ENCODE measurements around the gene MYO1E. TPM values are rescaled to one million over a fixed set of nuclear protein-coding genes. Genes with fewer than 3 reads are reported as not detected.
"Not testable (repeated sequence)": the region's sequence is repeated elsewhere in the genome, so short reads cannot be mapped to it uniquely, and the experiment has no call there.

MYO1E gene
- polyA plus RNA-seq, 4 donors = 70.3 to 212 (median 156) TPM

- no peak for DNase-seq (ENCODE audit: low read depth in 4 of 4, low spot score in 3 of 4)
Measured at GRCh38 chr15:59174151-59174834, 198.4 kb downstream of the MYO1E start.

DNA sequence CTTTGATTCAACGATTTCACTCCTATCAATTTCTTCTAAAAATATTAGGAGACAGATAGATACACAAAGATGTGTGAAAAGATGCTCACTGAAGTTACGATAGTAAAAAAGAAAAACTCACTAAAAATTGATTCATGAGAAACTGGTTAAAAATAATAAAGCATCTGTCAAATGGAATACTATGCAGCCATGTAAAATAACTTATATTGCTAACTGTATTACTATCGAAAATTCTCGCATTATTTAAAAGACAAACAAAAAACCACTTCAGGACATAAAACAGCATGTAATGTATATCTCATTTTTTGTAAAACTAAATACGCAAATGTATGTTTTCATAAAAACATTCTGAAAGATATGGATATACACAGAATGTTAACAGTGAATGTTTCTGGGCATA, 199.5 kb downstream of the MYO1E start:
- no peak for DNase-seq (ENCODE audit: low read depth in 4 of 4, low spot score in 3 of 4)

- DNase-seq (ENCODE audit: low read depth in 4 of 4, low spot score in 3 of 4) = no peak
Measured at GRCh38 chr15:59172289-59172901, 200.3 kb downstream of the MYO1E start.

DNA sequence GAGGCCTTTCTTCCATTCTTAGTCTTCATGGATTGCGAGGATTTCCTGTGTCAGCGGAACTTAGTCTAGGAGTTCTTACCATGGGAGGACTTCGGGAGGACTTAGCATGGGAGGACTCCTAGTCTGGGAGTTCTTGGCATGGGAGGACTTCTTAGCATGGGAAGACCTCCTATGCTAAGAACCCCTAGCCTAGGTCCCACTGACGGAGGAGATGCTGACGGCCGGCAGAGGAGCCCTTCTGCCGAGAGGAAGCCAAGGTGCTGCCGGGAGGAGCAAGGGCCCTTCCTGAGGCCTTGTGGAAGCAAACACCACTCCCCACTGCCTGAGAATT, 201.6 kb downstream of the MYO1E start:
- no peak for DNase-seq (ENCODE audit: low read depth in 4 of 4, low spot score in 3 of 4)

DNA sequence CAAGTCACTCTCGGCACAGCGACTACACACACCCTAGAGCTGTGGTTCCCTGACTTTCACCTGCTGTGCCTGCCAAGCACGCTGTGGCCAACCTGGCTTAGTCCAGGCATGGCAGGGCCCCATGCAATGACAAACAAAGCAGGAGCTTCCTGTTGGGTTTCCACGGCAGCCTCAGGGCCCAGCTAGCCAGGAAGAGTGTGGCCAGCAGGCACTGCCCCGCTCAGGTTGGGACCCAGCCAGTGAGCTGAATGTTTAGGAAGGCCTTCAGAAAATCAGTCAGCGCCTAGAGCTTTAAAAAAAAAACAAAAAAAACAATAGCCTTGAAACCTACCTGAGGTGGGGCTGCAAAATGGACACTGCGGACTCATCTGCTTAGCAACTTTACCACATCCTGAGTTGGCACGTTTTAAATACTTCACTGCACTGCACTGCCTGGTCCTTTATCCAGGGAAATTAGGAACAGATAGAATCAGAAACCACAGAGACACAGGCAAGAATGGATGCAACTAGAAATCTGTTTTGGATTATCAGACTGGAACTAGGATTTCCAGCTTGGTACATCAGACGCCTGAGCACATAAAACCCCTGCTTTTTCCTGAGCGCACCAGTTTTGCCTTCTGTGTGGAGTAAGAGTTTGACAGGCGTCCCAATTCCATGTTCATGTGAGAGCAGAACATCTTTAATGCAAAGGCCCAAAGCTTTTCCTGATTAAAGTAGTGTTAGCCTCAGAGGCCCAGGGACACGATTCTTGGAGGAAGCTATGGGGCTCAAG, 202.2 kb downstream of the MYO1E start:
- DNase-seq (ENCODE audit: low read depth in 4 of 4, low spot score in 3 of 4) = no peak

GRCh38 chr15:59169251-59169708, 203.4 kb downstream of the MYO1E start:
- no peak for DNase-seq (ENCODE audit: low read depth in 4 of 4, low spot score in 3 of 4)

GRCh38 chr15:59168536-59168935, 204.1 kb downstream of the MYO1E start:
- DNase-seq (ENCODE audit: low read depth in 4 of 4, low spot score in 3 of 4) = no peak

DNA sequence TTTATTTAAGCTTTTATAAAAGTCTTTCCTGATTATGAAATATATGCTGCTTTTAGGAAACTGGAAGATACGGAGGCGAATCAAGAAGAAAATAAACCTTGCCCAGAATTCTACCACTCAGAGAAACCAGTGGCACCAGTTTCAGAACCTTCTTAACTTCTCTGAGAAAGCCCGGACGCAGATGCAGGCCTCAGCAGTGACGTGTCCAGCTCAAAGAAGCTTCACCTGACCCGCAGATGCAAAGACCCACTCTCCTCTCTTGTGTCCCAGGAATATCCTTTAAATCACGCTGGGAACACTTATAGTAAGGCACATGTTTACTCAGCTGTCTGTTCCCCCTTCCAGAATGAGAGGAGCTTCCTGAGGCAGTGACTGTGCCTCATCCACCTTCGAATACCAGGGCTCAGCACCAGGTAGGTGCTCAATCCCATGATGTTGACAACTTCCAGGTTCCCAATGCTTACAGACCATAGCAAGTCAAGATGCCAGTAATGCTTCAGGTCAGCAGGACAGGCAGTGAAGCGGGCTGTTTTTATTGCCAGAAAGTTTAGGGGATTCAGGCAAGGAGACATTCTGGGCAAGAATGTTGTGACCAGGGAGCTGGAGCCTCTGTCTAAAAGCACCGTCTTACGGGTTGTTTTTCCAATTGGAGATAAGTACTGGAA, 205.9 kb downstream of the MYO1E start:
- no peak for DNase-seq (ENCODE audit: low read depth in 4 of 4, low spot score in 3 of 4)

DNA sequence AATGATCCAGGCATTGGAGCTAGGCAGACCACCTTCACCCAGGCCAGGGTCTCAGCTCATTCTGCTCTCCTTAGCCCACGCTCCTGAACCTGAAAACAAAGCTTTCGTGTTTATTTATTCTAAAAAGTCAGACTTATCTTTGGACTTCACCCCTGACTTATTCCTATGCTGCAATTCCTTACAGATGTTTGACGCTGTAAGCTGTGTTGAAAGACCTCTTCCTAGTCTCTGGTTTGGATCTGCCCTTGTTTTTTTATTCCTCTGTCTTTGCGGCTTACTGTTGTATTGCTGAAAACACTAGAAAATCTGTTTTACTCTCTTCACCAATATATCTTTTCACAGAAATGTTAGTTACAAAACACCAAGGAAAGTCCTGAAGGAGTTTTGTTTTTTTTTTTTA, 206.5 kb downstream of the MYO1E start:
- DNase-seq (ENCODE audit: low read depth in 4 of 4, low spot score in 3 of 4) = no peak

GRCh38 chr15:59165726-59166125, 206.9 kb downstream of the MYO1E start:
- DNase-seq (ENCODE audit: low read depth in 4 of 4, low spot score in 3 of 4) = peak in 1 of 4 donors; percentile 32

DNA sequence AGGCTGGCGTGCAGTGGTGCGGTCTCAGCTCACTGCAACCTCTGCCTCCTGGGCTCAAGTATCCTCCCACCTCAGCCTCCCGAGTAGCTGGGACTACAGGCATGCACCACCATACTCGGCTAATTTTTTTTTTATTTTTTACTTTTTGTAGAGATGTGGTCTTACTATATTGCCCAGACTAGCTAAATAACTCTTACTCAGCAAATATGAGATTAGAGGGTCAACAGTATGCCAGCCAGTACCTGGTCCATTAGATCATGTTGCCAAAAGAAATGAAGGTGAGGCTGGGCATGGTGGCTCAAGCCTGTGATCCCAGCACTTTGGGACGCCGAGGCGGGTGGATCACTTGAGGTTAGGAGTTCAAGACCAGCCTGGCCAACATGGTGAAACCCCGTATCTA, 210.6 kb downstream of the MYO1E start:
- not testable (repeated sequence) for DNase-seq (ENCODE audit: low read depth in 4 of 4, low spot score in 3 of 4)

DNA sequence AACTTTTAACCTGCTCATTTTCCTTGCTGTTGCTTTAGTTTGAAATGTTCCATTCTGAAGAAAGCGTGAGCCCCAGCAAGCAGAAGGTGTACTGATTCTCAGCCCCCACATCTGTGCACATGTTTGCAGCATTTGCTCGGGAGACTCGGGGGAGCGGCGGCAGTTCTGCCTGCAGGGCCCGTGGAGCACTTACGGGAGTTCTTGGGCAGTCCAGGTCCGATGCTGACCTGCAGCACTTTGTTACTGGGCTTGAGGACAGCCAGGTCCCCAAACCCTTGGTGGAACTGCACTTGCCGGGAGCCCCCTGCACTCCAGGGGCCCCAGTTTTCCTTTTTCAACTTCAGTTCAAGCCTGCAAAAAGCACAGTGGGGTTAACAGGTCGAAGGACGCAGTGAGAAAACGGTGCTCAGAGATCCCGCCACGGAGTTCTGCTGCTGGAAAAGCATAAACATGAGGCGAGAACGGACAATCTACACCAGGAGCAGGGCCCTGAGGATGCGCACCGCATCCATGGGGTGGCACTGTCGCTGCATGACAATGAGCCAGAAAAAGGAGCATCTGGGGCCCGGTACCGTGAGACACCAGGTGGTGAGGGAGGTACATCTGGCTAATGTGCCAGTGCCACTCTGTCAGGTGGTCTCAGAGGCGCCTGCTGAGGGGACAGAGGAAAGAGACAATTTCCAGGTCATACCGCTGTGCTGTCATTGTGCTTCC, 211.6 kb downstream of the MYO1E start:
- no peak for DNase-seq (ENCODE audit: low read depth in 4 of 4, low spot score in 3 of 4)

DNA sequence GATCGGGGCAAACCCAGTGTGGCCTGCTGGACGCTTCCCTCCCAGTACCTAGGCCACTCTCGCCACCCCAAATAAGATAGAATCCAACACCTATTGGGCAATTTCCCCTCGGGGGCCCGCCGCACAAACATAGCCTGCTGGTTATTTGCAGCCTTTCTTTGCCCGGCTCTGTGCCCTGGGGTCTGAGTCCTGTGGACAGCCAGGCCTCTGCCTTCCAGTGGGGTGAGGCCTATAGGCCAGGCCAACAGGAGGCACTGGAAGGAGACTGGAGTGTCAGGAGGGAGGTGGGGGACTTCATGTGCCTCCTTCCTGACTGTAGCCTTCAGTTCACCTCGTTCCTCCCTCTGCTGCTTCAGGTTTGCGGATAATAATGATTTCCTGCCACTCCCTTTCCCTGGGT, 213.5 kb downstream of the MYO1E start:
- no peak for DNase-seq (ENCODE audit: low read depth in 4 of 4, low spot score in 3 of 4)

GRCh38 chr15:59158701-59159034, 214.0 kb downstream of the MYO1E start:
- no peak for DNase-seq (ENCODE audit: low read depth in 4 of 4, low spot score in 3 of 4)

- DNase-seq (ENCODE audit: low read depth in 4 of 4, low spot score in 3 of 4) = no peak
Measured at GRCh38 chr15:59157840-59158700, 214.6 kb downstream of the MYO1E start.

GRCh38 chr15:59157396-59157795, 215.3 kb downstream of the MYO1E start:
- DNase-seq (ENCODE audit: low read depth in 4 of 4, low spot score in 3 of 4) = no peak

DNA sequence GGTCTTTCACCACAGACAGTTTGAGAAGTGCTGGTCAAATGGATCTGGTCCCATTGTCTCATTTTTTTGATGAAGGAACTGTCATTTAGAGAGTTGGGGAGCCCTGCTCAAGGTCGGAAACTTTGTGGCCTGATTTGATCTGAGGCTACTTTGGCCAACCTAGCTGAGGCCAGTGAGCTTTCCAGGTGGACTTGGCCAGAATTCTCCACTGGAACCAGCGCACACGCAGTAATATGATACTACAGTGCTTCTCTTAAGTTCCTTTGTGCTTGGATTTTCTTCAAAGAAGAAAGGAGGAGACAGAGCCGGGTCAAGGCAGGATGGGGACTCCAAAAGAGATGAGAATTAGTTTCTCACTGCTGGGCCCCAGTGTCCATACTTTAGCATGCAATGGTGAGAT, 217.2 kb downstream of the MYO1E start:
- no peak for DNase-seq (ENCODE audit: low read depth in 4 of 4, low spot score in 3 of 4)

DNA sequence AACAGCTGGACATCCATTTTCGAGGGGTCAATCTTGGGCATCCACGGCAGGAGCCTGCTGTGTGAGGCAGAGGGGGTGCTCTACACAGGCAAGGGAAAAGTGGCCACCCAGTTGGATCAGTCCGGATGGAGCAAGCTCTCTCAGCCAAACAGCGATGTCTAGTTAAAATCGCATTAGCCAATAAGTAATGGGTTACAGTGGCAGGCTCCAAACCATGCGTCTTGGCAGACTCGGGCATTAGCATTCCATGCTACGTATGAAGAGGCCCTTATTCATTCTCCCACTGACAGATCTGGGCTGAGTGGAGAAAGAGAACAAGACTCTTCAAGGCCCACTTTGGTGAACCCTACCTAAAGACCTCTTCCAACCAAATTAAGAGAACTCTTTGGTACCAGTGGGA, 218.4 kb downstream of the MYO1E start:
- no peak for DNase-seq (ENCODE audit: low read depth in 4 of 4, low spot score in 3 of 4)

DNA sequence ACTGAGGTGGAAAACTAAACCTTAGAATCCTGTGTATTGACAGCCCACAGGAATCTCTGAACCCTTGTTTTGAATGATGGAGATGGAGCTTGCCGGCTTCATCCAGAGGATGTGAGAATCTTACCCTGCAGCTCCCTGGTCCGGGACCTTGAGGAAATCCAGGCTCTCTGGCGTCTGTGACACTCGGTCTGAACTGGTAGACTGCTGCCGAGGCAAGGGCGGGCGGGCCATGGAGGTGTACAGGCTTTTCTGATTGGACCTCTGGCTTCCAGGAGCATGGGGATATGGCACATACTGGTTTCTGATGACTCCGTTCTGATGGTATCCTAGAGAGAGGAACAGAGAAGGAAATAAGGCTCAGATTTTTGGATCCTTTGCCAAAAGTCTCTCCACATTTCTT, 219.2 kb downstream of the MYO1E start:
- no peak for DNase-seq (ENCODE audit: low read depth in 4 of 4, low spot score in 3 of 4)

Measured in left renal pelvis (tissue), 4 donors.